ENCODE data around the gene NR2F1-AS1.
A peak's percentile ranks its signal among the peaks of the same experiment; 100 is the strongest.

Gene NR2F1-AS1

GRCh38 chr5:93603078-93603792 lies 22.2 kb upstream of the NR2F1-AS1 start:
- no peak overlapping the region for H3K4me3 ChIP-seq (ENCODE audit: low read depth, low read length)
- in situ Hi-C loops (cut with HindIII; ENCODE audit: low sequenced_read_pairs): no loop called here
- peak; percentile 57 for DNase-seq (ENCODE audit: low read depth, low spot score)
- TF ChIP-seq CTCF (IDR thresholded peaks at IDR 0.05; ENCODE audit: low read depth, low read length): no peak

GRCh38 chr5:93602241-93603077 lies 21.4 kb upstream of the NR2F1-AS1 start:
- H3K4me3 ChIP-seq (ENCODE audit: low read depth, low read length): peak overlapping the region; percentile 29
- in situ Hi-C loops (cut with HindIII; ENCODE audit: low sequenced_read_pairs): no loop called here
- peak; percentile 55 for DNase-seq (ENCODE audit: low read depth, low spot score)
- TF ChIP-seq CTCF (IDR thresholded peaks at IDR 0.05; ENCODE audit: low read depth, low read length): no peak

GRCh38 chr5:93601802-93602155 lies 20.8 kb upstream of the NR2F1-AS1 start:
- DNase-seq (ENCODE audit: low read depth, low spot score): peak; percentile 50
- no peak for TF ChIP-seq CTCF (IDR thresholded peaks at IDR 0.05; ENCODE audit: low read depth, low read length)
- peak overlapping the region; percentile 29 for H3K4me3 ChIP-seq (ENCODE audit: low read depth, low read length)

GRCh38 chr5:93601071-93601801 lies 20.2 kb upstream of the NR2F1-AS1 start:
- no peak for TF ChIP-seq CTCF (IDR thresholded peaks at IDR 0.05; ENCODE audit: low read depth, low read length)
- peak overlapping the region; percentile 29 for H3K4me3 ChIP-seq (ENCODE audit: low read depth, low read length)
- DNase-seq (ENCODE audit: low read depth, low spot score): peak; percentile 88
- in situ Hi-C loops (cut with HindIII; ENCODE audit: low sequenced_read_pairs): no loop called here

More at GRCh38 chr5:93601802-93602155, 20.8 kb upstream of the NR2F1-AS1 start:
- in situ Hi-C loops (cut with HindIII; ENCODE audit: low sequenced_read_pairs): no loop called here

- in situ Hi-C loops (cut with HindIII; ENCODE audit: low sequenced_read_pairs): no loop called here
- H3K4me3 ChIP-seq (ENCODE audit: low read depth, low read length): peak overlapping the region; percentile 27
- peak; percentile 64 for DNase-seq (ENCODE audit: low read depth, low spot score)
- TF ChIP-seq CTCF (IDR thresholded peaks at IDR 0.05; ENCODE audit: low read depth, low read length): no peak
Measured at GRCh38 chr5:93600409-93601070, 19.5 kb upstream of the NR2F1-AS1 start.

Data from astrocyte of the spinal cord (primary cell).